ENCODE measurements around the gene JPH2. TPM values are rescaled to one million over a fixed set of nuclear protein-coding genes. Genes with fewer than 3 reads are reported as not detected.
"Not testable (repeated sequence)": the region's sequence is repeated elsewhere in the genome, so short reads cannot be mapped to it uniquely, and the experiment has no call there.

Gene JPH2
- 86.7 TPM for total RNA-seq

DNA sequence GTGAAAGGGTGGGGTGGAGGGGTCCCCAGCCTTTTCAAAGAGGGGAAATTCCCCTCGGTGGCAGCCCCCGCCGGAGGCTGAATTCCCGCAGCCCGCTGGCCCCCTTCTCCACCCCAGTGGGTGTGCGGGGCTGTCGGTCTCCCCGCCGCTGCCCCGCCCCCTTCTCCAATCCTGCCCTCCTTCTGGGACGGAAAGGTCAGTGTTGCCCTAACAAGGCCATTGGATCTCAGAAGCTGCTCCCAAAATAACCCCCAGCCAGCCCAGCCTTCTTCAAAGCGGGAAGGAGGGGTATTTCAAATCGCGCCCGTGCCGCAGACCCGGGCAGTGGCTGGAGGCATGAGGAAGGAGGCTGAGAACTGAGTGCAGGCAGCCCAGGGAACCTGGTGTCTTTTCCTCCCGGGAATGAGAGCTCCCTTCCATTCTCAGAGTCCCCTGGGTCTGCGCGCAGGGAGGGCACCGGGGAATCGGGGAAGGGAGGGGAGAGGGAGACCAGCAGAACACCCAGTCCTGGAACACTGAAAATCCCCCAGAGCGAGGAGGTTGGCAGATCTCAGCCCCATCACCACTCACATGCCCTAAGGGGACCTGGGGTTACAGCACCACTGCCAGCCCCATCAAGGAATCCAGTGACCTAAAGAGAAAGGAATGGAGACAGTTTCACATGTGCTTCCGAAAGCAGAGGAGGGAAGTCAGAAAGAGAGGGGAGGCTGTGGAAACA lies at the start of gene JPH2:
TSS of gene JPH2 (minus strand) at position 135 of the 718 bp plus-strand sequence. CDS start 483 bp downstream, outside the sequence.
- H3K27me3 ChIP-seq: no peaks in the 10 kb centered on the region
- TF ChIP-seq, protein P1, sequence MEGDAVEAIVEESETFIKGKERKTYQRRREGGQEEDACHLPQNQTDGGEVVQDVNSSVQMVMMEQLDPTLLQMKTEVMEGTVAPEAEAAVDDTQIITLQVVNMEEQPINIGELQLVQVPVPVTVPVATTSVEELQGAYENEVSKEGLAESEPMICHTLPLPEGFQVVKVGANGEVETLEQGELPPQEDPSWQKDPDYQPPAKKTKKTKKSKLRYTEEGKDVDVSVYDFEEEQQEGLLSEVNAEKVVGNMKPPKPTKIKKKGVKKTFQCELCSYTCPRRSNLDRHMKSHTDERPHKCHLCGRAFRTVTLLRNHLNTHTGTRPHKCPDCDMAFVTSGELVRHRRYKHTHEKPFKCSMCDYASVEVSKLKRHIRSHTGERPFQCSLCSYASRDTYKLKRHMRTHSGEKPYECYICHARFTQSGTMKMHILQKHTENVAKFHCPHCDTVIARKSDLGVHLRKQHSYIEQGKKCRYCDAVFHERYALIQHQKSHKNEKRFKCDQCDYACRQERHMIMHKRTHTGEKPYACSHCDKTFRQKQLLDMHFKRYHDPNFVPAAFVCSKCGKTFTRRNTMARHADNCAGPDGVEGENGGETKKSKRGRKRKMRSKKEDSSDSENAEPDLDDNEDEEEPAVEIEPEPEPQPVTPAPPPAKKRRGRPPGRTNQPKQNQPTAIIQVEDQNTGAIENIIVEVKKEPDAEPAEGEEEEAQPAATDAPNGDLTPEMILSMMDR (IDR thresholded peaks at IDR 0.05): no peak
- peak within 1 kb of the TSS; percentile 61 to 82 for H3K4me3 ChIP-seq
- intact Hi-C loops (cut with DNase I): loop anchor here (1.0 to 10.0 kb wide), 5 partner anchors 24 to 508 kb away; partner anchors contain the start of gene OSER1
- H3K36me3 ChIP-seq: no peaks in the 10 kb centered on the region
- peaks cover 11 to 14% of the 10 kb centered on the region in 2 donors for H3K4me1 ChIP-seq
- DNase-seq (ENCODE audit: low spot score in 2 of 2): peak; percentile 60 to 90
- H3K9me3 ChIP-seq: no peaks in the 10 kb centered on the region
- peak within 1 kb of the TSS; percentile 89 to 95 for H3K27ac ChIP-seq

DNA sequence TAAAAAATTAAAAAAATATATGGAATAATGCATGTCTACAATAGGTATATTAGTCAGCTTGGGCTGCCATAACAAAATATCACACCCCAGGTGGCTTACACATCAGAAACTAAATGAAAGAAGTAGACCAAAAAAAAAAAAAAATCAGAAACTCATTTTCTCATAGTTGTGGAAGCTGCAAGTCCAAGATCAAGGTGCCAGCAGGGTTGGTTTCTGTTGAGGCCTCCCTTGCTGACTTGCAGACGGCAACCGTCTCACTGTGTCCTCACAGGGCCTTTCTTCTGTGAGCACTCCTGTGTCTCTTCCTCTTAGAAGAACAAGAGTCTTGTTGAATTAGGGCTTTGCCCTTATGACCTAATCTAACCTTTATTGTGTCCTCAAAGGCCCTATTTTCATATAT lies 48.7 kb upstream of the JPH2 start:
- no peaks in the 10 kb centered on the region for H3K9me3 ChIP-seq
- H3K4me3 ChIP-seq: no peak overlapping the region
- H3K4me1 ChIP-seq: no peaks in the 10 kb centered on the region
- intact Hi-C loops (cut with DNase I): no loop called here
- TF ChIP-seq, protein P1 (IDR thresholded peaks at IDR 0.05): no peak
- no peaks in the 10 kb centered on the region for H3K27me3 ChIP-seq
- no peak for DNase-seq (ENCODE audit: low spot score in 2 of 2)
- H3K36me3 ChIP-seq: no peaks in the 10 kb centered on the region
- no peak overlapping the region for H3K27ac ChIP-seq

DNA sequence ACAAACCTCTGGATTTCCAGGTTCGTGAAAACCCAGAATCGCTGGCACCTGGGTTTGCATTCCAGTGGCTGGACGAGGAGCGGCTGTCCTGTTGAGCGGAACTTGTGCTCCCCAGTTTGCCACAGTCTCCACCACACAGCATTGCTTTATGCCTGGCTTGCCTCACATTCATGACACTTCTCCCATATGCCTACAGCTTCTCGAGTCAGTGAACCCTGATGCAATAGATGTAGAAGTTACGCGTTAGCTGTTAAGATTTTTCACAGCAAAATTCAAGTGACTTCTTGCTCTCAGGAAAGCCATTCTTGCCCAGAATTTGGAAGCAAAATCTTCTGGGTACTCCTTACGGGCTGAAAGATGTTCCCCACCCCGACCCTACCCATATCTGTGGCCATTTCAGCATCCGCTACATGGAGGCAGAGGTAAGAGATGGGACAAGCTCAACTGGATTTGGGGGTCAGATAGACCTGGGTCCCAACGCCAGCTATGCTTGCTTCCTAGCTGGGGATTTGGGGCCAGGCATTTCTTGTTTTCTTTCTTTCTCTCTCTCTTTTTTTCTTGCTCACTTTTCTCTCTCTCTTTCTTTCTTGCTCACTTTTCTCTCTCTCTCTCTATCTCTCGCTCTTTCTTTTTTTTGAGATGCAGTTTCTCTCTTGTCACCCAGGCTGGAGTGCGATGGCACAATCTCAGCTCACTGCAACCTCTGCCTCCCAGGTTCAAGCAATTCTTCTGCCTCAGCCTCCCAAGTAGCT lies 47.8 kb upstream of the JPH2 start:
- DNase-seq (ENCODE audit: low spot score in 2 of 2): no peak
- Histone ChIP-seq H3K27ac (no peak overlapping the region), H3K4me3 (no peak overlapping the region), H3K4me1 (no peaks in the 10 kb centered on the region), H3K27me3 (no peaks in the 10 kb centered on the region), H3K36me3 (no peaks in the 10 kb centered on the region), H3K9me3 (no peaks in the 10 kb centered on the region)
- TF ChIP-seq, protein P1 (IDR thresholded peaks at IDR 0.05): no peak
- intact Hi-C loops (cut with DNase I): no loop called here

DNA sequence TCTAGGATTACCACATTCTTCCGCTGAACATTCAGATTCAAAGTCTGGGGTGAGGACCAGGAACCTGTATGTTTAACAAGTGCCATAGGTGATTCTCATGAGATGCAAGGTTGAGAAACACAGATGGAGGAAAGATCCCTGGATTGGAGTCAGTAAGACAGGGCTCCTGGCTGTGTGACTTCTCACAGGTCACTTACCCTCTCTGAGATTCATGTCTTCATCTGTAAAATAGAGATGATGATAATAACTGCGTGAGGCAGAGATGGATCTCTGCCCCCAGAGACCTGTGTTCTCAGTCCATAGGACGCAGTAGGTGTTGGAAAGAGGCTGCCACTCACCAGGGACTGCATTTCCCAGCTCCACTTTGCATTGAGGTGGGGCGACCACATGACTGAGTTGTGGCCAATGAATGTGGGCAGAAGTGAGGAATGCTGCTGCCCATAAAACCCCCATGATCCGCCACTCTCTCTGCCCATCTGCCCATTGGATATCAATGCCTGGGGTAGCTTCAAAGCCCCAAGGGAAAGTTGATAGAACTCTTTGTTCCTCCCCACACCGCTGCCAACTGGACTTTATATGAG lies 46.5 kb upstream of the JPH2 start:
- Histone ChIP-seq H3K27me3 (no peaks in the 10 kb centered on the region), H3K4me1 (no peaks in the 10 kb centered on the region), H3K4me3 (no peak overlapping the region), H3K27ac (no peak overlapping the region), H3K9me3 (no peaks in the 10 kb centered on the region), H3K36me3 (no peaks in the 10 kb centered on the region)
- intact Hi-C loops (cut with DNase I): no loop called here
- TF ChIP-seq, protein P1 (IDR thresholded peaks at IDR 0.05): no peak
- no peak for DNase-seq (ENCODE audit: low spot score in 2 of 2)

DNA sequence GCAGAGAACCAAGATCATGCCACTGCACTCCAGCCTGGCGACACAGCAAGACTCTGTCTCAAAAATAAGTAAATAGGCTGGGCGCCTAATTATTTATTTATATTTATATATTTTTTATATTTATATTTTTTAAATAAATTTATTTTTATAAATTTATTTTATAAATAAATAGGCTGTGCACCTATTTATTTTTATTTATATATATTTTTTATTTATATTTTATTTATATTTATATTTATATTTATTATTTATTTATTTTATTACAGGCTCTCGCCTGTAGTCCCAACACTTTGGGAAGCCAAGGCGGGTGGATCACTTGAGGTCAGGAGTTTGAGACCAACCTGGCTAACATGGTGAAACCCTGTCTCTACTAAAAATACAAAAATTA lies 45.5 kb upstream of the JPH2 start:
- H3K27me3 ChIP-seq; H3K9me3 ChIP-seq; DNase-seq (ENCODE audit: low spot score in 2 of 2); H3K27ac ChIP-seq; H3K4me3 ChIP-seq; H3K36me3 ChIP-seq; H3K4me1 ChIP-seq; intact Hi-C loops (cut with DNase I): not testable (repeated sequence)
